Measurements from ENCODE around the gene LTF. TPM values are rescaled to one million over a fixed set of nuclear protein-coding genes. Genes with fewer than 3 reads are reported as not detected.

The LTF gene
- total RNA-seq, 1 donor from 2014 or later: not detected

- DNase-seq (ENCODE audit: low read depth, low spot score): no peak
- Mint-ChIP-seq H3K4me1 (peaks cover 5% of the 10 kb centered on the region), H3K9me3 (peaks cover 2% of the 10 kb centered on the region), H3K36me3 (ENCODE audit: low read depth) (peaks cover 4% of the 10 kb centered on the region), H3K27me3 (ENCODE audit: low read depth) (peaks cover 10% of the 10 kb centered on the region), H3K4me3 (no peak overlapping the region), H3K27ac (ENCODE audit: unreplicated experiment) (no peak overlapping the region)
- no peak for TF ChIP-seq CTCF (conservative IDR thresholded peaks at IDR 0.05)
Measured at GRCh38 chr3:46492890-46493547, 28.3 kb upstream of the LTF start.

- H3K4me1 Mint-ChIP-seq: peaks cover 5% of the 10 kb centered on the region
- H3K27ac Mint-ChIP-seq (ENCODE audit: unreplicated experiment): no peak overlapping the region
- peaks cover 15% of the 10 kb centered on the region for H3K27me3 Mint-ChIP-seq (ENCODE audit: low read depth)
- peaks cover 4% of the 10 kb centered on the region for H3K36me3 Mint-ChIP-seq (ENCODE audit: low read depth)
- H3K9me3 Mint-ChIP-seq: peaks cover 2% of the 10 kb centered on the region
- no peak overlapping the region for H3K4me3 Mint-ChIP-seq
- DNase-seq (ENCODE audit: low read depth, low spot score): no peak
- TF ChIP-seq CTCF (conservative IDR thresholded peaks at IDR 0.05): no peak
Measured at GRCh38 chr3:46491089-46492070, 26.7 kb upstream of the LTF start.

GRCh38 chr3:46490338-46491084, 25.8 kb upstream of the LTF start:
- TF ChIP-seq CTCF (conservative IDR thresholded peaks at IDR 0.05): no peak
- Mint-ChIP-seq H3K4me3 (no peak overlapping the region), H3K4me1 (peaks cover 10% of the 10 kb centered on the region), H3K27me3 (ENCODE audit: low read depth) (peaks cover 15% of the 10 kb centered on the region), H3K9me3 (no peaks in the 10 kb centered on the region), H3K27ac (ENCODE audit: unreplicated experiment) (no peak overlapping the region), H3K36me3 (ENCODE audit: low read depth) (peaks cover 2% of the 10 kb centered on the region)
- DNase-seq (ENCODE audit: low read depth, low spot score): no peak

- no peak overlapping the region for H3K27ac Mint-ChIP-seq (ENCODE audit: unreplicated experiment)
- H3K36me3 Mint-ChIP-seq (ENCODE audit: low read depth): peaks cover 2% of the 10 kb centered on the region
- H3K27me3 Mint-ChIP-seq (ENCODE audit: low read depth): peaks cover 15% of the 10 kb centered on the region
- DNase-seq (ENCODE audit: low read depth, low spot score): no peak
- H3K4me1 Mint-ChIP-seq: peaks cover 11% of the 10 kb centered on the region
- no peak overlapping the region for H3K4me3 Mint-ChIP-seq
- TF ChIP-seq CTCF (conservative IDR thresholded peaks at IDR 0.05): no peak
- H3K9me3 Mint-ChIP-seq: no peaks in the 10 kb centered on the region
Measured at GRCh38 chr3:46489875-46490274, 25.2 kb upstream of the LTF start.

- TF ChIP-seq CTCF (conservative IDR thresholded peaks at IDR 0.05): no peak
- H3K27ac Mint-ChIP-seq (ENCODE audit: unreplicated experiment): no peak overlapping the region
- H3K36me3 Mint-ChIP-seq (ENCODE audit: low read depth): peaks cover 2% of the 10 kb centered on the region
- H3K27me3 Mint-ChIP-seq (ENCODE audit: low read depth): peaks cover 15% of the 10 kb centered on the region
- no peak for DNase-seq (ENCODE audit: low read depth, low spot score)
- H3K4me3 Mint-ChIP-seq: no peak overlapping the region
- H3K4me1 Mint-ChIP-seq: peaks cover 11% of the 10 kb centered on the region
- no peaks in the 10 kb centered on the region for H3K9me3 Mint-ChIP-seq
Measured at GRCh38 chr3:46489381-46489780, 24.7 kb upstream of the LTF start.

Data from neural crest cell (in vitro differentiated cells).